COLO668 (cell line): ENCODE measurements around the gene SERINC5.

Experiments used
- DNase-seq: peaks from one replicate; lab custom pipeline; 2025; ENCODE audit not compliant: unreplicated experiment; lab: John Stamatoyannopoulos, UW

Gene SERINC5

DNA sequence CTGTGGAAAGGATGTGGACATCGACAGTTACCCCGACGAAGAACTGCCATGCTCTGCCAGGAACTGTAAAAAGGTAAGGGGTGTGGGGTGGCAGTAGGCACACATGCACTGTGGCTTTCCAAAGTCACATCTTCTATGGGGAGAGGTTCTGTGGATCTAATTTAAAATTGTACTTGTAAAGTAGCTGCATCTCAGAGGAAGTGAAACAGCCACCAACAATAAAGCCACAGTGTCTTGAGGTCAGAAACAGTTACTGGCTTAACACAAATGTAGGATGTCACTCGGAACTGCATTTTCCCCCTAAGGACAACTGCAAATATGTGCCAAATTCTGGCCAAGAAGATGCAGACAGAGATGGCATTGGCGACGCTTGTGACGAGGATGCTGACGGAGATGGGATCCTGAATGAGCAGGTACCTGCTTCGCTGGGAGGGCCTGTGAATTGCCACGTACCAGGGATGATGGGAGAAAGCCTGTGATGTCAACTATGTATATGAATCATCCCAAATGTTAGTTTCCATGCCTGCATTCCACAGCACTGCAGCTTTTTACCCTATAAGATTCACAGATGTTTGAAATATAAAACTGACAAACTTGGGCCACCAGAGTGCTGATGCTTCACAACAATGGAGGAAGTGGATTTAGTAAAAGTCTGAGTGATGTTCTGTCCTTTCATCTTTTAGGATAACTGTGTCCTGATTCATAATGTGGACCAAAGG, 185.4 kb downstream of the SERINC5 start:
- DNase-seq: no peak

DNA sequence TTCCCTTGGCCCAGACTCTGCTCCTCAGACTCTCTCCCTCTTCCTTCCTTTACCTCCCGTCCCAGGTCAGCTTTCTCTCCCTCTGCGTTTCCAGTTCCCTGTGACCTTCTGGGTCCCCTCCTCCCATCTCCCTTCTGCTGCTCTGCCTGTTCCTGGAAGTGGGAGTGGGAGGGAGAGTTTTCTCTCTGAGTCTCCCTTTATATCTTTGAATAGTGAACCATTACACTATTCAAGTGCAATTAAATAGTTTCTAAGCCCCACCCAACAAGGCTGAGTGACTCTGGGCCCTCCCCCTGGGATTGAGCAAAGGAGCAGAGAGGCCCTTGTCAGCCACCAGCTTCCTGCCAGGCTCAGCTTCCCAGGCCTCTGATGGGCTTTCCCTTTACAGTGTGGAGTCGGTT, 185.9 kb downstream of the SERINC5 start:
- DNase-seq: no peak

DNA sequence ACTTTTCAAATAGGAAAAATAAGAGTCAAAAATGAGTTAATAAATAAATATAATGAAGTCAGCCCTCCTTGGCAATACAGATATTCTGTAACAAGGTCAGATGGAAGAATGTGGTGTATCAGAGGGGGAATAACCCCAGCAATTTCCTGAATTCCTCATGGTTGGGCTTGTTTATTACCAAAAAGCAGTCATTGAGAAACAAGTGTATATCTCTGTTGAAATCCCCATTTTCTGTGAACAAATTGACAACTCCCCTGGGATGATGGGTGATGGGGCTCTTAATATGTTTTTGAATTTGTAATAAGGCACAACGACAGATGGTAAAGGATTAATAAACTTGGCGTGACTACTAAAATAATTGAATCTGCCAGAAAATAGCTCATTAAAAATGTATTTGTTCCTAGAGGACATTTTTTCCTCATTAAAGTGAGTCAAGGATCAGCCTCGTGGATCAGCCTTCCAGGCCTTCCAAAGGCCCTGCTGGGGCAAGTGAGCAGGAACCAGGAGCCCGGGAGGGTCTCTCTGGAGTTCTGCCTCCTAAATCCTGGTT, 186.5 kb downstream of the SERINC5 start:
- DNase-seq: no peak

DNA sequence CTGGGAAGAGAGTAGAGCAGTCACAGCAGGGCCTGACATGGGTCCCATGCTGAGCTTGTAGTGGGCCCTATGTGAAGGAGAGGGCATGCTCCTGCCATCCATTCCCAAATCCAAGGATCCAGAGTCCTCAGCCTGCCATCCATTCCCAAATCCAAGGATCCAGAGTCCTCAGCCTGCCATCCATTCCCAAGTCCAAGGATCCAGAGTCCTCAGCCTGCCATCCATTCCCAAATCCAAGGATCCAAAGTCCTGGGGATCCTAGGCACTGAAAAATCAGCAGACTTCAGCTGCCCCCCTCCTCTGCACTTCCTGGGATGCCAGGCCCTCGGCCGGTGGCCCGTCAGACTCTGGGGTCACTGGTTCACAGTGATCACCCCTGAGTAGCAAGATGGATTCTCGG, 187.1 kb downstream of the SERINC5 start:
- no peak for DNase-seq

DNA sequence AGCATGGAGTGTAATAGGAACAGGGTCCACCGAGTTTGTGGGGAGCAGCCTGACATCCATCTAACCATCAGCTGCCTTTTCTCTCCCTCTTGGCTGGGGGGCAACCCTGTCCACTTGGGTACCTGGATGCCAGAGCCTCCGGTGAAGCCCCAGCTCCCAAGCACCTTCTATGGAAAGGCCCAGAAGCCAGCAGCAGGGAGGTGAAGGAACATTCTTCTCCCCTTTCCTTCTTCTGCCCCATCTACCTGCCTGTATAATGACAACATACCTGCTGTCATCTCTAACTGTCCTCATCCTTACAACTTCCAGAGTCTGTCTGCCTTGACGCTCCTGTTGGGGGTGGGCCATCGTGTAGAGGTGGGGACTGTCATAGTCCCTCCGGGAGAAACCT, 187.6 kb downstream of the SERINC5 start:
- no peak for DNase-seq

DNA sequence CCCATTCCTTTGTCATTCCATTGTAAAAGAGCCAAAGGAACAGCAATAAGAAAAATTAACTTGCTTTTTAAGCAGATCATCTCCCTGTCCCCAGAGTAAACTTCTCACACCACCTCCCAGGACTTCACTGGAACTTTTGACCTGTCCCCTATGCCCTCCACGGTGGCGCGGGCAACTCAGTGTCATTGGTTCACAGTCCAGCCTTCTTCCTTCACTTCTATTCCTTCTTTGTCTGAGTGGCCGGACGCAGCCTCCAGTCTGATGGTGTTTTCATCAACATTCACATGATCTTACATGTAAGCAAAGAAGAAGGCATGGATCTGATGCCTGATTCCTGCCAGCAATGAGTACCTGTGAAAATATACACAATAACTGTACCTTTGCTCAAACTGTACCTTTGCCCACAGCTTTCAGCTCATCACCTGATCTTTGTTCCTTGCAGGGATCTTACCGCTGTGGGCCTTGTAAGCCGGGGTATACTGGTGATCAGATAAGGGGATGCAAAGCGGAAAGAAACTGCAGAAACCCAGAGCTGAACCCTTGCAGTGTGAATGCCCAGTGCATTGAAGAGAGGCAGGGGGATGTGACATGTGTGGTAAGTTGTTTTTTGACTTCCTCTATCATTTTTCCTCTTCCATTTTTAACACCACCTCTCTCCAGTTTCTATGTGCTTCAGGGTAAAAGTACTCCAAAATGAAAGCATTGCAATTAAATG, 188.2 kb downstream of the SERINC5 start:
- DNase-seq: no peak

DNA sequence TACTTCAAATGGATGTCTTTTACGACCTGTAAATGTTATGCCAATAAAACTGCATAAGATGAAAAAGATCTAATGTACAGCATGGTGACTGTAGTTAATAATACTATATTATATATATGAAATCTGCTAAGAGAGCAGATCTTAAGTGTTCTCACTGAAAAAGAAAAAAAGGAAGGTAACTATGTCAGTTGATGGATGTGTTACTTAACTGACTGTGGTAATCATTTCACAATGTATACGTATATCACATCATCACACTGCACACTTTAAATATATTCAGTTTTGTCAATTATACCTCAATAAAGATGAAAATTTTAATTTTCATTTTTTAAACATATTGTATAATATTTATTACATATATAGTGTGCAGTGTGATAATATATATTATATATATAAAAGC, 188.8 kb downstream of the SERINC5 start:
- no peak for DNase-seq

DNA sequence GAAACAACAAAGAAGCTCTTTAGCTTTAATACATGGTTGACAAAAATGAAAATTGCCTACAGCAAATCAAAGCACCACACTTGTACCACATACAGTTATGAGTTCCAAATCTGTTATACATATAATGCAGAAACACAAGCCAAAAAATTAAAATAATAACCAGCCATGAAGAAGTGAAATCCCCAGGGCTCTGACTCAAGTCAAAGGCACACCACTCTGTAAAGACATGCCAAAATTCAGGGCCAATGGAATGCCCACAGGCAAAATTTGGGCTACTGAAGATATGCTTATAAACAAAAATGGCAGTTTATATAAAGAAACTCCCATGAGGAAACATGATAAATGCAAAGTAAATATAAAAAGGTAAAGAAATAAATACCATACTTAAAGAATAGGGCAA, 191.7 kb downstream of the SERINC5 start:
- DNase-seq: no peak
